Placental pericyte (primary cell): Measurements from ENCODE around the gene RNF43. TPM values are rescaled to one million over a fixed set of nuclear protein-coding genes. Genes with fewer than 3 reads are reported as not detected.

Source experiments
- total RNA-seq: library from RNA; depleted of rRNA; stranded (reverse); fragments of >200 nt; gene quantifications from 2 replicates; pipeline ENCODE4 v1.2.3, GENCODE V29; 2012

Gene RNF43
- total RNA-seq, result not detected in 2 replicates

GRCh38 chr17:58417300-58418092 is at the start of gene RNF43:
TSS of gene RNF43 (minus strand) at chr17:58417534. CDS start at chr17:58415577, 1,957 bp downstream.

Other genes with a start within 250 kb of the RNF43 start
- gene EPX, start 224.8 kb downstream of the RNF43 start, total RNA-seq, result not detected in 2 replicates
- gene MKS1, start 198.3 kb downstream of the RNF43 start, total RNA-seq, result 12.0 and 14.6 TPM in 2 replicates
- gene LPO, start 178.9 kb downstream of the RNF43 start, total RNA-seq, result 0.22 TPM in 1 of 2 replicates, not detected in the other
- not detected in 2 replicates for gene MPO, start 136.6 kb downstream of the RNF43 start, total RNA-seq
- gene TSPOAP1, start 88.7 kb downstream of the RNF43 start, total RNA-seq, result under 0.01 TPM in 1 of 2 replicates, not detected in the other
- gene SUPT4H1, start 65.3 kb downstream of the RNF43 start, total RNA-seq, result 39.8 and 45.8 TPM in 2 replicates
- gene HSF5, start 70.9 kb upstream of the RNF43 start, total RNA-seq, result under 0.01 TPM in 1 of 2 replicates, not detected in the other
- 59.4 and 81.8 TPM in 2 replicates for gene MTMR4, start 97.1 kb upstream of the RNF43 start, total RNA-seq